Activated naive CD8-positive, alpha-beta T cell (primary cell): ENCODE data around the gene RAPGEF4.
"Not testable (repeated sequence)": the region's sequence is repeated elsewhere in the genome, so short reads cannot be mapped to it uniquely, and the experiment has no call there.

Experiments
- H3K27ac Mint-ChIP-seq: one replicate; pipeline ENCODE4 v1.8.0; 2021; ENCODE audit warnings: mixed read lengths
- H3K27me3 Mint-ChIP-seq: one replicate; pipeline ENCODE4 v1.8.0; 2021; ENCODE audit warnings: mixed read lengths
- H3K36me3 Mint-ChIP-seq: one replicate; pipeline ENCODE4 v1.8.0; 2021; ENCODE audit warnings: mixed read lengths
- H3K4me1 Mint-ChIP-seq: one replicate; pipeline ENCODE4 v1.8.0; 2021; ENCODE audit warnings: low read depth, mixed read lengths
- H3K4me3 Mint-ChIP-seq: one replicate; pipeline ENCODE4 v1.8.0; 2021; ENCODE audit warnings: mild to moderate bottlenecking, mixed read lengths
- H3K9me3 Mint-ChIP-seq: one replicate; pipeline ENCODE4 v1.8.0; 2021; ENCODE audit warnings: low read depth, mixed read lengths

The RAPGEF4 gene

GRCh38 chr2:173079973-173080860, 344.6 kb downstream of the RAPGEF4 start:
- H3K4me1 Mint-ChIP-seq, result peaks cover 8% of the 10 kb centered on the region
- peaks cover 22% of the 10 kb centered on the region for H3K27me3 Mint-ChIP-seq
- H3K36me3 Mint-ChIP-seq, result no peaks in the 10 kb centered on the region
- H3K9me3 Mint-ChIP-seq, result no peaks in the 10 kb centered on the region
- H3K27ac Mint-ChIP-seq, result no peak overlapping the region
- H3K4me3 Mint-ChIP-seq, result no peak overlapping the region

- H3K36me3 Mint-ChIP-seq, result no peaks in the 10 kb centered on the region
- H3K27ac Mint-ChIP-seq, result no peak overlapping the region
- H3K4me1 Mint-ChIP-seq, result no peaks in the 10 kb centered on the region
- H3K4me3 Mint-ChIP-seq, result no peak overlapping the region
- peaks cover 10% of the 10 kb centered on the region for H3K27me3 Mint-ChIP-seq
- H3K9me3 Mint-ChIP-seq, result no peaks in the 10 kb centered on the region
Observed at GRCh38 chr2:173086518-173087213, 351.0 kb downstream of the RAPGEF4 start.

DNA sequence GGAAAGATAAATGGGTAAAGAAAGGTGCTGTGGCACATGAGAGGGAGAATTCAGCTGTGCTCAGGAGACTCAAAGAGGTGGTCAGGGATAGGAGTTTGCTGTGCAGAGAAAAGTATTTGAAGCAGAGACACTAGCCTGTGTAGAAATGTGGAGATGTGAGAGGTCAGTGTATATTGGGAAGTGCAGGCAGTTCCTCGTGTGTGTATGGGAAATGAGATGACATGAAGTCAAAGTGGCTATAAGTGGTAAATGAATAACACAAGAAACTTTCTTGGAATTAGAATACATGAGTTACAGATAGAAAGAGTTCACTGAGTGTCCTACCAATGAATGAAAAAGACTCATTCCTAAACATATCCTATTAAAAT, 351.6 kb downstream of the RAPGEF4 start:
- no peaks in the 10 kb centered on the region for H3K9me3 Mint-ChIP-seq
- no peaks in the 10 kb centered on the region for H3K4me1 Mint-ChIP-seq
- peaks cover 8% of the 10 kb centered on the region for H3K27me3 Mint-ChIP-seq
- no peak overlapping the region for H3K4me3 Mint-ChIP-seq
- no peak overlapping the region for H3K27ac Mint-ChIP-seq
- H3K36me3 Mint-ChIP-seq, result no peaks in the 10 kb centered on the region

- peaks cover 4% of the 10 kb centered on the region for H3K27me3 Mint-ChIP-seq
- H3K4me3 Mint-ChIP-seq, result no peak overlapping the region
- H3K36me3 Mint-ChIP-seq, result no peaks in the 10 kb centered on the region
- H3K27ac Mint-ChIP-seq, result no peak overlapping the region
- H3K9me3 Mint-ChIP-seq, result no peaks in the 10 kb centered on the region
- H3K4me1 Mint-ChIP-seq, result no peaks in the 10 kb centered on the region
Observed at GRCh38 chr2:173087793-173088496, 352.3 kb downstream of the RAPGEF4 start.

- Mint-ChIP-seq H3K36me3 (no peaks in the 10 kb centered on the region), H3K4me3 (no peak overlapping the region), H3K27me3 (peaks cover 4% of the 10 kb centered on the region), H3K27ac (no peak overlapping the region), H3K4me1 (no peaks in the 10 kb centered on the region), H3K9me3 (no peaks in the 10 kb centered on the region)
Observed at GRCh38 chr2:173090276-173090877, 354.7 kb downstream of the RAPGEF4 start.

- Mint-ChIP-seq H3K4me3 (no peak overlapping the region), H3K27ac (no peak overlapping the region), H3K9me3 (no peaks in the 10 kb centered on the region), H3K36me3 (no peaks in the 10 kb centered on the region), H3K27me3 (peaks cover 2% of the 10 kb centered on the region), H3K4me1 (no peaks in the 10 kb centered on the region)
Observed at GRCh38 chr2:173090973-173091660, 355.5 kb downstream of the RAPGEF4 start.

DNA sequence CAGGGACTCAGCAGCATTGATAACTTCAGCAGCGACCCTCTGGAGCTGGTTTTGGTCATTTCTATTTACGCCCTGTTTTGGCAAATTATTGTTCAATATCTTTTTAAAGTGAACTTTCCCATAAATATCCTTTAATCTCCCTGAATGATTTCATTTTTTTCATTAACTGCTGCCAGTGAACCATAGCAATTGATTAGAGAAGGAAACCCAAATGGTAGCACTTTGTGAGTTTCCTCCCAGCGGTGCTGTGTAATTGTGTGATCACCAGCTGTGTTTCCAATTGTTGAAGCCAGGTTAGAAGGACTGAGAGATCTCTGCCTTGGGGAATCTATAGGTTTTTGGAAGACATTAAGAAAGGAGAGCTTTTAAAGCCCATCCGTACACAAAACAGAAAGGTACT, 356.3 kb downstream of the RAPGEF4 start:
- no peaks in the 10 kb centered on the region for H3K4me1 Mint-ChIP-seq
- H3K4me3 Mint-ChIP-seq, result no peak overlapping the region
- no peaks in the 10 kb centered on the region for H3K36me3 Mint-ChIP-seq
- no peaks in the 10 kb centered on the region for H3K9me3 Mint-ChIP-seq
- peaks cover 3% of the 10 kb centered on the region for H3K27me3 Mint-ChIP-seq
- no peak overlapping the region for H3K27ac Mint-ChIP-seq

DNA sequence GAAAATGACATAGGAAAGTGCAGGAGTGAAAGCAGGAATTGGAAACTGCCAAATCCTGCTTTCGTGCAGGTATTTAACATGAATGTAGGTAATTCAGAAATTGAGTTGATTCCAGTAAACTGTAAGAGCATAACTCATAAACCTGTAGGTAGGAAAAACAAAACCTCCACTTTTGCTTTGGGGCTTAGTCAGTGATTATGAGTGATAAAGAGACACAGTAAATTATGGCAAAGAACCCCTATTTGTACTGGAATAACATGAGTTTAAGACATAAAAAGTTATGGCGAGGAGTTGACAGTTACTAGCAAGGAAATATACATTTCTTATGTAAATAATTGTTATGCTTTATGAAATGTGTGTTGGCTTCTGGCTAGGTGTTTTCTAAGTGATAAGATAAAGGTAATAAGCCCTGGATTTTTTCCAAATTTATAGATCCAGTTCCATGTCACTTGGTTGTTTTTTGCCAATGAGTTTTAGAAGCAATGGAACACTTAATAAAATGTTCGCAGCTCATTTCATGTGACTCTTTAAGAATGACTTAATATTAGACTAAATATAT, 357.3 kb downstream of the RAPGEF4 start:
- Mint-ChIP-seq H3K4me1 (no peaks in the 10 kb centered on the region), H3K4me3 (no peak overlapping the region), H3K9me3 (no peaks in the 10 kb centered on the region), H3K36me3 (no peaks in the 10 kb centered on the region), H3K27ac (no peak overlapping the region), H3K27me3 (peaks cover 3% of the 10 kb centered on the region)

GRCh38 chr2:173093617-173094016, 358.0 kb downstream of the RAPGEF4 start:
- H3K36me3 Mint-ChIP-seq, H3K9me3 Mint-ChIP-seq, H3K27me3 Mint-ChIP-seq, H3K4me3 Mint-ChIP-seq, H3K4me1 Mint-ChIP-seq, H3K27ac Mint-ChIP-seq: not testable (repeated sequence)

- Mint-ChIP-seq H3K9me3 (no peaks in the 10 kb centered on the region), H3K36me3 (no peaks in the 10 kb centered on the region), H3K4me1 (no peaks in the 10 kb centered on the region), H3K27me3 (peaks cover 2% of the 10 kb centered on the region), H3K27ac (no peak overlapping the region), H3K4me3 (no peak overlapping the region)
Observed at GRCh38 chr2:173094731-173095130, 359.1 kb downstream of the RAPGEF4 start.

DNA sequence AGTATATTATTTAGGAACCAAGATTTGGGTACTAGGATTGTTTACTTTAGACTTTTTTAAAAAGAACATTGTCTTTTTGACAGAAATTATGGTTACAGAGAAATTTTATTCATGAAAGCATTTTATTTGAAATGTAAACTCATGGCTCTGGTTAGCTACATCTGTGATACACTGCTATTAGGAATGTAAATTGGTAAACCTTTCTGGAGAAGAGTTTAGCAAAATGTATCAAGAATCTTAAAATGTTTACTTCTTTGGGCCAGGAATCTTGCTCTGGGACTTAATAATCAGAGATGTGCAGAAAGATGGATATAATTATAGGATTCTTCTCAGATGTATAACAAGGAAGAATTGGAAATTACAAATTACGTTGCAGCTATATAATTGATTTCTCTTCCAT, 359.7 kb downstream of the RAPGEF4 start:
- H3K4me3 Mint-ChIP-seq, result no peak overlapping the region
- H3K9me3 Mint-ChIP-seq, result no peaks in the 10 kb centered on the region
- H3K4me1 Mint-ChIP-seq, result no peaks in the 10 kb centered on the region
- no peaks in the 10 kb centered on the region for H3K36me3 Mint-ChIP-seq
- no peak overlapping the region for H3K27ac Mint-ChIP-seq
- H3K27me3 Mint-ChIP-seq, result peaks cover 2% of the 10 kb centered on the region

DNA sequence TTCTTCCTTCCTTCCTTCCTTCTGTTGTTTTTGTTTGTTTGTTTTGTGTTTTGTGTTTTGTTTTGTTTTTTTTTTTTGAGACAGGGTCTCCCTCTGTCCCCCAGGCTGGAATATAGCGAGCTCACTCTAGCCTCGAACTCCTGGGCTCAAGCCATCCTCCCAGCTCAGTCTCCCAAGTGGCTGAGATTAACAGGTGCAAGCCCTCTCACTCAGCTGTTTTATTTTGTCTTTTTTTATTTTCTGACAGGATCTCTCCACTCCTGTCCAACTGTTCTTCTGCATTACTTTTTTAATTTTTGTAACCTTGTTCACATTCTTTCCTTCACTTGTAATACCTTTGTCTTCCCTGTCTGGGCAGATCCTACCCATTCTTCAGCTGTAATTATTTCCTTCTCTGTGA, 363.6 kb downstream of the RAPGEF4 start:
- H3K9me3 Mint-ChIP-seq, result no peaks in the 10 kb centered on the region

GRCh38 chr2:173099804-173100203, 364.2 kb downstream of the RAPGEF4 start:
- no peak overlapping the region for H3K4me3 Mint-ChIP-seq
- H3K27ac Mint-ChIP-seq, result no peak overlapping the region
- no peaks in the 10 kb centered on the region for H3K9me3 Mint-ChIP-seq
- H3K36me3 Mint-ChIP-seq, result no peaks in the 10 kb centered on the region
- no peaks in the 10 kb centered on the region for H3K4me1 Mint-ChIP-seq
- H3K27me3 Mint-ChIP-seq, result peaks cover 4% of the 10 kb centered on the region

More for the DNA sequence above, 363.6 kb downstream of the RAPGEF4 start:
- Mint-ChIP-seq H3K27ac (no peak overlapping the region), H3K4me3 (no peak overlapping the region), H3K4me1 (no peaks in the 10 kb centered on the region), H3K36me3 (no peaks in the 10 kb centered on the region), H3K27me3 (peaks cover 4% of the 10 kb centered on the region)

DNA sequence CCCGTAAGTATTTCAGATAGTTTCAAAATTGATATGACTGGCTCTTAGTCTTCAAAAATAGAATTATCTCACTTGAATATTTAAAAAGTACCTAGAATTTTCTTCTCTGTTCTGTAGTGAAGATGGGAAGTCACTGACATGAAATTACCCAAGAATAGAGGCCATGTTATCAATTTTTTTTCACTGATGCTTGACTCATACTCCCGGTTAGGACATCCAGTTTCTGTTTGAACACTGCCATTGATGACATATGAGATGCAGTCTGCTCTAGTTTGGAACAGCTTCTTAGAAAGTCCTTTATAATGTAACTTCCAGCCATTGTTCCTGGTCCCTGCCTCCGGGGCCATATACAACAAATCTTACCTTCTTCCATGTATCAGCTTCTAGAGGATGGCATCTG, 366.0 kb downstream of the RAPGEF4 start:
- H3K27me3 Mint-ChIP-seq, result peaks cover 2% of the 10 kb centered on the region
- no peaks in the 10 kb centered on the region for H3K4me1 Mint-ChIP-seq
- H3K36me3 Mint-ChIP-seq, result no peaks in the 10 kb centered on the region
- no peak overlapping the region for H3K27ac Mint-ChIP-seq
- no peaks in the 10 kb centered on the region for H3K9me3 Mint-ChIP-seq
- H3K4me3 Mint-ChIP-seq, result no peak overlapping the region
